Thyroid gland (tissue), 4 donors: ENCODE measurements around the gene OPTC.

Experiments
- POLR2A ChIP-seq, 2 donors: fragments of 450-650 bp; IDR thresholded peaks; one replicate each; pipeline ENCODE4 v1.6.1; 2017; ENCODE audit warnings: antibody characterized with exemption in 2 of 2, mild to moderate bottlenecking in 2 of 2, moderate library complexity in 1 of 2
- TF ChIP-seq, protein P1 (sequence below), 6 experiments: fragments of 200-600 bp in 3 of 6; fragments of 450-650 bp in 3 of 6; sonication (generic) in 3 of 6; IDR thresholded peaks; one replicate each; pipeline ENCODE4 v1.5.1; 2016 to 2019; ENCODE audit warnings: antibody characterized with exemption in 6 of 6, mild to moderate bottlenecking in 2 of 6, inconsistent platforms in 1 of 6, moderate library complexity in 1 of 6

DNA sequence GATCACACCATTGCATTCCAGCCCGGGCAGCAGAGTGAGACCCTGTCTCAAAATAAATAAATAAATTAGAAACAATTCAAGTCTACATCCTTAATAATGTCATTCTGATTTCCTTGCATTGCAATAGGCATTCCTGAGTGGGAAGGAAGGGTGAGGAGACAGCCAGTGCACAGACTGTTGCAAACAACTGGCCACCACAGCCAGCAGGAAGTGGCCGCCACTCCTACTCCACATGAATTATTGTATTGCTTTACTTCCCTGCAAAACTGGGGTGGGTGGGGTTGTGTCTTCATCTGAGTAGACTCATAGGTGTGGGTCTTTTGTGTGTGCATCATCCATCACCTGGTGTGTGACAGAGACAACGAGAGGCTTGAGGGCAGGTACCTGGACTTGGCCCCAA, 60.1 kb downstream of the OPTC start:
- TF ChIP-seq, protein P1, sequence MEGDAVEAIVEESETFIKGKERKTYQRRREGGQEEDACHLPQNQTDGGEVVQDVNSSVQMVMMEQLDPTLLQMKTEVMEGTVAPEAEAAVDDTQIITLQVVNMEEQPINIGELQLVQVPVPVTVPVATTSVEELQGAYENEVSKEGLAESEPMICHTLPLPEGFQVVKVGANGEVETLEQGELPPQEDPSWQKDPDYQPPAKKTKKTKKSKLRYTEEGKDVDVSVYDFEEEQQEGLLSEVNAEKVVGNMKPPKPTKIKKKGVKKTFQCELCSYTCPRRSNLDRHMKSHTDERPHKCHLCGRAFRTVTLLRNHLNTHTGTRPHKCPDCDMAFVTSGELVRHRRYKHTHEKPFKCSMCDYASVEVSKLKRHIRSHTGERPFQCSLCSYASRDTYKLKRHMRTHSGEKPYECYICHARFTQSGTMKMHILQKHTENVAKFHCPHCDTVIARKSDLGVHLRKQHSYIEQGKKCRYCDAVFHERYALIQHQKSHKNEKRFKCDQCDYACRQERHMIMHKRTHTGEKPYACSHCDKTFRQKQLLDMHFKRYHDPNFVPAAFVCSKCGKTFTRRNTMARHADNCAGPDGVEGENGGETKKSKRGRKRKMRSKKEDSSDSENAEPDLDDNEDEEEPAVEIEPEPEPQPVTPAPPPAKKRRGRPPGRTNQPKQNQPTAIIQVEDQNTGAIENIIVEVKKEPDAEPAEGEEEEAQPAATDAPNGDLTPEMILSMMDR (IDR thresholded peaks at IDR 0.05): no peak
- TF ChIP-seq POLR2A (IDR thresholded peaks at IDR 0.05): no peak
